SIG-M5 treated with dmso at 0.1 percent for 504 hours (cell line): ENCODE data around the gene FAM217B.
"Not testable (repeated sequence)": the region's sequence is repeated elsewhere in the genome, so short reads cannot be mapped to it uniquely, and the experiment has no call there.

ENCODE experiments used
- DNase-seq: peaks from one replicate; lab custom pipeline; 2025; ENCODE audit not compliant: unreplicated experiment; lab: John Stamatoyannopoulos, UW

FAM217B gene

DNA sequence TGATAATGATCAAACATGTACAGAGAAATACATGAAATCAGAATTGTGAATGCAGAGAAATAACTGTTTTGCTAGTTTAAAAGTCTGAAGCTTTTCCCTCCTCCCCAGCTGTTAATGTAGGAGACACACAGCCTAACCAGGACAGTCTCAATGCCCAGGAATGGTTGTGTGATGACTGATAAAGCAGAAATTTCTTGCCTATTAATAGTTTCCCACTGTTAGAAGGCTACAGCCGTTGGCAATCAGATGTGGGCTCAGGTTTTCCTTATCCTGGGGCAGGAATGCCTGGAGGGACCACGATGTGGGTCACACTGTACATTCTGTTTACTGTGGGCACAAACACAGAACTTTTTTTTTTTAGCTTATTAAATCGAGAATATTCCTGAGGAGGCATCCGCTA, 2.0 kb upstream of the FAM217B start:
- DNase-seq = no peak

DNA sequence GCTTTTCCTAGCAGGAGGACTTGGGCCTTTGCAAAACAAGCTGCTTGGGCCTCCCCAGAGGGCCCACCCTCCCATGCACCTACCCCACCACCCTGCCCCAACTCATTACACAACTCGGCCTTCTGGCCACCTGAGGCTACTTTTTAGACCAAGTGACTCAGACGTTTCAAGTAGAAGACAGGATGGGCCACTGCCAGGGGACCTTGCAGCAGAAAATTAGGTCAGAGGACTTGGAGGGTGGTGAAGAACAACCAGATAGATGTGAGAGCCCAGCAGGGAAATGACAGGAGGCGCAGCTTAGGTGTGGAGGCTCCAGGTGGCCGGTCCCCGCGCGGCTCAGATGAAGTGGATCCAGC, 1.5 kb upstream of the FAM217B start:
- no peak for DNase-seq

- no peak for DNase-seq
Observed at GRCh38 chr20:59939052-59939878, 924 bp upstream of the FAM217B start.

GRCh38 chr20:59939879-59940128, 385 bp upstream of the FAM217B start:
- no peak for DNase-seq

GRCh38 chr20:59940956-59941294, 736 bp downstream of the FAM217B start:
- DNase-seq = no peak

DNA sequence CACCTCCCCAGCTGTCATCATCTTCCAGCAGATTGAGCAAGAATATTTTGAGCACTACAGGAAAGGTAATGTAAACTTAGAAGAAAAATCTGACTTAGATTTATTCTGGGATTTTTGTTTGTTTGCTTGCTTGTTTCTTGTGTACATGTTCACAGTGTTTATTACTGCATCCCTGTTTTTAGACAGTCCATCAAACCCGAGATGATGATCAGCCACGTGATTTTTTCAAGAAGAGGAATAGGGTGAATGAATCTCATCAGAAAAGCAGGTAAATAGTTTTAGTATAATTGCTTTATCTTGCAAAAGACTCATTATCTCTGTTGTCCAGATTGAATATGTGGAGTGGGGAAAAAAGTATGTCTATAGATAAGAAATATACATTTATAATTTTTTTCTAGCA, 2.1 kb downstream of the FAM217B start:
- DNase-seq = no peak

- DNase-seq = no peak
Observed at GRCh38 chr20:59944726-59945125, 4.5 kb downstream of the FAM217B start.

GRCh38 chr20:59945175-59945574, 5.0 kb downstream of the FAM217B start:
- DNase-seq = no peak

- DNase-seq = no peak
Observed at GRCh38 chr20:59945731-59946130, 5.5 kb downstream of the FAM217B start.

DNA sequence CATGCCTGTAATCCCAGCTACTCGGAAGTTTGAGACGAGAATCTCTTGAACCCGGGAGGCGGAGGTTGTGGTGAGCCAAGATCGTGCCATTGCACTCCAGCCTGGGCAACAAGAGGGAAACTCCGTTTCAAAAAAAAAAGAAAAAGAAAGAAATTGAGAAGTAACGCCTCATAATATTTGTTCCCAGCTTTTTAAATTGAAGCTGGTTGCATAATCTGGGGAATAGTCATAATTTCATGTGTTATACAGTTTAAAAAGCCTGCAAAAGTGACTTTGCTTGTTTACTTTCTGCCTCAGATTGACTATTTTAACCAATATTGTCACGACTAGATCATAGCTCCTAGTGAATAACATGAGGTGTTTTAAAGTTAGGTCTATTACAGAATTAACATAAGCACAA, 7.2 kb downstream of the FAM217B start:
- no peak for DNase-seq

- DNase-seq = peak; percentile 53
Observed at GRCh38 chr20:59948212-59948611, 8.0 kb downstream of the FAM217B start.

DNA sequence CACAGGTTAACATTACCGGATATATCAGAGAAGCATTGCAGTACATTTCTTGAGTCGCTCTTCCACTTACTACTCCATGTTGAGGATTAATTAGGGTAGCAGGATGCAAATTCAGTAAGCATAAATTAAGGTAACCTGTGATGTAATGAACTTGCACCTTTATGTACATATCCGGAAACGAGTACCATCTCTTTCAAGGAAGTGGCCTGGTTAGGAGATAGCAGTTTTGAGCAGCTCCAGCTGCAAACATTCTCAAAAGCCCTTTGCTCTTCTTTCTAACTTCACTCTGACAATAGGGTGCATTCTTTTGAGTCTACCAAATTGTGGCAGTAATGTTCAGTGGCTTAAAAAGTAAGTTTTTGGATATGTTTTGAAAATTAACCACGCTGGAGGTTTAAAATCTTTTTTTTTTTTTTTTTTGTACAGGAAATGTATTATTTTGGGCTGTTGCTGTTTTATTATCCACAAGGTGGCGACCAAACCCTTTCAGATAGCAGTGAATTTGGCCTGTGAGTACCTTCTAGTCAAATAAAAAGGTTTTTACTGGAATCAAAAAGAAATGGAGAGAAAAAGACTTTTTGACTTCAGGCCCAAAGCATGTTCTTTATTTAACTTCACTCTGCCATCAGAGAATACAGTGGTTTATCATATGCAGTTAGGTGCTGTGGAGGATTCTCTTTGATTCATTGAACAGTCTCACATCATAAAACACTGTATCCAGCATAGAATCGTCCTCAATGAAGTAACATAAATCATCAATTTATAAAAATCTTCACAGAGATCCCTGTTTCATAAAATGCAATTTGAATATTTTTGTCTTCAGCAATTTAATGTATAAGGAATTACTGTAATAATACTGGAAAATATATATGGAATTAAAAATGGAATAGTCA, 8.9 kb downstream of the FAM217B start:
- peak; percentile 76 for DNase-seq

DNA sequence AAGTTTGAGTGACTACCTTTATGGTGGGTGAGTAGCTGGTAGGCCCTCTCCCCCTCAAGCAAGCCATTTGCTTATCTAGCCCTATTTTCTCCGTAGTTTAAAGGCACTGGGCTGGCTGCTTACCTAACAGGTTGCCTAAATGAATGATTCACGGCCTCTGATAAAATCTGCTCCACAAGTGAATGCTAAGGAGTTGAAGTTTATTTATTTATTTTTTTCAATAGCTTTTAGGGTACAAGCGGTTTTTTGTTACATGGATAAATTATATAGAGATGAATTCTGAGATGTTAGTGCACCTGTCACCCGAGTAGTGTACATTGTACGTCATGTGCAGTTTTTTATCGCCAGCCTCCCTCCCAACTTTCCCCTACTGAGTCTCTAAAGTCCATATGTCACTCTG, 9.7 kb downstream of the FAM217B start:
- peak; percentile 17 for DNase-seq

- no peak for DNase-seq
Observed at GRCh38 chr20:59954718-59955117, 14.5 kb downstream of the FAM217B start.

- DNase-seq = peak; percentile 92
Observed at GRCh38 chr20:59955131-59955796, 15.1 kb downstream of the FAM217B start.

- not testable (repeated sequence) for DNase-seq
Observed at GRCh38 chr20:59957568-59957967, 17.4 kb downstream of the FAM217B start.

- no peak for DNase-seq
Observed at GRCh38 chr20:59958123-59958522, 17.9 kb downstream of the FAM217B start, which contains the start of gene CDH26. TSS of gene CDH26 (plus strand) at chr20:59958423. CDS start at chr20:59958727, 304 bp downstream.

DNA sequence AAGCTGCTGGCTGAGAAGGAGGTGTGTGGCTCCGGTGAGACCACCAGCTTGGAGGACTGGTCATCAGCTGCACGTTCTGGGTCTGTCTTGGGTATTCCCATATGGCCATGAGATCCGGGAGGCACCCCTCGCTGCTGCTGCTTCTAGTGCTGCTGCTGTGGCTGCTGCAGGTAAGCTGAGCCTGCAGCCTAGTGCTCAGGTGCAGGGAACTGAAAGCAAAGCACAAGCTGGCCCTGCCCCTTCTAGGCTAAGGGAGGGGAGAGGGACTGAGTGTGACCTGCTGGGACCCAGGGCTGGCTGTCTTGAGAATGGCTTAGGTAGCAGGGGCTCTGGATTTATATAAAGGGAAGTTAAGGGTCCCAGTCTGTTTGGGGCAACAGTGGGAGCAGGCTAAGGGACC, 18.4 kb downstream of the FAM217B start:
- DNase-seq = no peak

GRCh38 chr20:59961423-59961822, 21.2 kb downstream of the FAM217B start:
- DNase-seq = no peak

DNA sequence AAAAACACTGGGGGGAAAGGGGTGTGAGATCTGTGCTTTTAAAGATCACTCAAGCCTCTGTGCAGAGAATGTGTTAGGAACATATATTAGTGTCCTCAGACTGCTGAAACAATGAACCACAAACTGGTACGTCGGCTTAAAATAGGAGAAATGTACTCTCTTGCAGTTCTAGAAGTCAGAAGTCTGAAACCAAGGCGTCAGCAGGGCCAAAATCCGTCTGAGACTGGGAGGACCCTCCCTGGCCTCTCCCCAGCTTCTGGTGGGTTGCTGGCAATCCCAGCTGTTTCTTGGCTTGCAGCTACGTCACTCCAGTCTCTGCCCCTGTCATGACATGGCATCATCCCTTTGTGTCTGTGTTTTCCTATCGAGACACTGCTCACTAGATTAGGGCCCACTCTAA, 22.0 kb downstream of the FAM217B start:
- DNase-seq = no peak

GRCh38 chr20:59966428-59966827, 26.2 kb downstream of the FAM217B start:
- no peak for DNase-seq

DNA sequence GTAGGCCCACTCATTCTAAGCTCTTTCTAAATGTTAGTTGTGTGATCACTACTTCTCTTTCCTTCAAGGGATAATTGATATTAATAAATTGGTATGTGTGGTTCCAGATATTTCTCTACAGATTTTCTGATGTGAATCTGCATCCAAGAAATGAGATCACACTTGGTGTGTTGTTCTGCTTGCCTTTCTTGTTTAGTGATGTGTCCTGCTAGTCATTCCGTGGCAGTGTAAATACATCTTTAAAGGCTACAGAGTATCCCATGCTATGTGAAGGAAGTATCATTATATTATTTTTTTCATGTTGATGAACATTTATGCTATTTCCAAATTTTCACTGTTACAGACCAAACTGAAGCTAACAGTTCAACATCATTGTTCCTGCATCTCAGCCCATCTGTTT, 31.2 kb downstream of the FAM217B start:
- no peak for DNase-seq
